NCI-H446 (cell line): ENCODE data around the gene MCEMP1.

Experiments
- DNase-seq, 2 experiments: peaks; one replicate each; lab custom pipeline; 2025; lab: John Stamatoyannopoulos, UW

Gene MCEMP1

DNA sequence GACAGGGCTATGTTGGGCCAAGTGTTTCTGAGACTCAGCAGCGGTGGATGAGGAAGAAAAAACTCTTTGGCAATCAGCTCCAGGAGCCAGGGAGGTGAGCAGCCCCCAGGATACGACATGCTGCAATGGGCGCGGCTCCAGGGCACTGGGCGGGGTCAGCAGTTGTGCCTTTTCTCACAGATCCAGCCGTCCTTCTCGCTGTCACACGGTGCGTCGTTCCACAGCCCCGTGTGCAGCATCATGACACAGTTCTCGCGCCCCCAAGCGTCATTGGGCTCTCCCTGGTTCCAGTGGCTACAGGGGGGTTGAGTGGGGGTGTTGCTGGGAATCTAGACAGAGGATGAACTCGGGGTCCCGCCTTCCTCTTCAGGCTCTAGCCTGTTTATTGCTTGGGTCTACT lies 52.3 kb downstream of the MCEMP1 start:
- DNase-seq: no peak
